ENCODE data around the gene BFSP2. TPM values are rescaled to one million over a fixed set of nuclear protein-coding genes. Genes with fewer than 3 reads are reported as not detected.

Gene BFSP2
- total and polyA plus RNA-seq, 2 of the 13 experiments (the other 11 are each of a cell fraction or from before 2014, with no cell fraction given): not detected

GRCh38 chr3:133445108-133445507, 45.3 kb downstream of the BFSP2 start:
- no TSS peak for BruUV-seq (replicated peaks)
- FAIRE-seq (no peak), ATAC-seq (no peak), DNase-seq (ENCODE audit: low spot score) (no peak)
- Histone ChIP-seq H3K9me3 (ENCODE audit: low read length) (no peaks in the 10 kb centered on the region), H3K27ac (ENCODE audit: extremely low read length, insufficient read depth, low read length) (no peak overlapping the region), H3K4me3 (replicated peaks in 1 of 3; ENCODE audit: insufficient read depth in 1 of 3, low read depth in 2 of 3, low read length in 3 of 3) (no peak overlapping the region), H3K36me3 (replicated peaks in 1 of 2; ENCODE audit: control insufficient read depth in 1 of 2, insufficient read depth in 2 of 2, low read length in 2 of 2) (no peaks in the 10 kb centered on the region), H3K79me2 (ENCODE audit: insufficient read depth, low read length) (no peaks in the 10 kb centered on the region), H3K27me3 (ENCODE audit: control insufficient read depth in 1 of 2, insufficient read depth in 2 of 2, low read length in 2 of 2) (no peaks in the 10 kb centered on the region), H3K4me2 (ENCODE audit: low read depth, low read length) (no peak overlapping the region), H4K20me1 (ENCODE audit: insufficient read depth, low read length) (no peaks in the 10 kb centered on the region), H2AFZ (ENCODE audit: low read length) (no peak overlapping the region), H3K4me1 (ENCODE audit: insufficient read depth, low read length) (peaks cover 25% of the 10 kb centered on the region), H3K9ac (ENCODE audit: insufficient read depth, low read depth, low read length) (no peak overlapping the region)
- ChIA-PET CTCF (ENCODE audit: low intra/inter-chr PET ratio, low total read pairs) (no interaction called here), POLR2A (no interaction called here)
- WGBS (ENCODE audit: low lambda C conversion rate): 0% methylated on average over 2 of the region's 2 CpGs
- in situ Hi-C loops (cut with HindIII; ENCODE audit: extremely low pct_ligation_motif_present, low pct_unique_long_range_greater_than_20kb): no loop called here
- intact Hi-C loops (cut with micrococcal nuclease; ENCODE audit: unreplicated experiment): no loop called here
- no peak for TF ChIP-seq SMYD3 (CRISPR knock-in tag; IDR thresholded peaks at IDR 0.05)
- no peak for TF ChIP-seq GATA4 (IDR thresholded peaks at IDR 0.05; ENCODE audit: borderline replicate concordance, low read depth)
- no peak for TF ChIP-seq ZNF282 (IDR thresholded peaks at IDR 0.05; ENCODE audit: partially characterized antibody)
- TF ChIP-seq GMEB2 (CRISPR knock-in tag; IDR thresholded peaks at IDR 0.05; ENCODE audit: low read depth): no peak
- no peak for TF ChIP-seq CEBPZ (IDR thresholded peaks at IDR 0.05; ENCODE audit: low read length)
- TF ChIP-seq NFIB (CRISPR knock-in tag; IDR thresholded peaks at IDR 0.05; ENCODE audit: borderline replicate concordance): no peak
- no peak for TF ChIP-seq TRIM24 (CRISPR knock-in tag; IDR thresholded peaks at IDR 0.05)
- no peak for TF ChIP-seq ZNF770 (CRISPR knock-in tag; IDR thresholded peaks at IDR 0.05)
- no peak for TF ChIP-seq THAP7 (CRISPR knock-in tag; IDR thresholded peaks at IDR 0.05)
- no peak for TF ChIP-seq PCBP1 (IDR thresholded peaks at IDR 0.05; ENCODE audit: borderline replicate concordance, low read depth, low read length)
- TF ChIP-seq SYNCRIP (IDR thresholded peaks at IDR 0.05; ENCODE audit: insufficient read depth, low read depth, low read length): no peak
- TF ChIP-seq ZMYM4 (CRISPR knock-in tag; IDR thresholded peaks at IDR 0.05): no peak
- no peak for TF ChIP-seq LRRFIP1 (CRISPR knock-in tag; conservative IDR thresholded peaks at IDR 0.05)
- no peak for TF ChIP-seq ZBTB21 (CRISPR knock-in tag; IDR thresholded peaks at IDR 0.05)
- no peak for TF ChIP-seq ZNF740 (CRISPR knock-in tag; IDR thresholded peaks at IDR 0.05)
